Tibial nerve (tissue), 4 donors: ENCODE data around the gene TBX1.

ENCODE experiments used
- EP300 ChIP-seq, 2 donors: sonication (generic); formaldehyde crosslinking; IDR thresholded peaks; one replicate each; pipeline ENCODE4 v1.6.1; 2017; ENCODE audit warnings: antibody characterized with exemption in 2 of 2, mild to moderate bottlenecking in 1 of 2
- POLR2A ChIP-seq, 2 donors: fragments of 450-650 bp; IDR thresholded peaks; one replicate each; pipeline ENCODE4 v1.6.1; 2017; ENCODE audit warnings: antibody characterized with exemption in 2 of 2, mild to moderate bottlenecking in 2 of 2, moderate library complexity in 2 of 2
- TF ChIP-seq, protein P1 (sequence below), 5 experiments: fragments of 200-600 bp in 3 of 5; fragments of 450-650 bp in 2 of 5; sonication (generic) in 3 of 5; IDR thresholded peaks; one replicate each; pipeline ENCODE4 v1.5.1; 2016 to 2019; ENCODE audit warnings: antibody characterized with exemption in 5 of 5, mild to moderate bottlenecking in 3 of 5, moderate library complexity in 2 of 5

GRCh38 chr22:19787849-19788141 is 27.2 kb downstream of the TBX1 start:
- TF ChIP-seq, protein P1, sequence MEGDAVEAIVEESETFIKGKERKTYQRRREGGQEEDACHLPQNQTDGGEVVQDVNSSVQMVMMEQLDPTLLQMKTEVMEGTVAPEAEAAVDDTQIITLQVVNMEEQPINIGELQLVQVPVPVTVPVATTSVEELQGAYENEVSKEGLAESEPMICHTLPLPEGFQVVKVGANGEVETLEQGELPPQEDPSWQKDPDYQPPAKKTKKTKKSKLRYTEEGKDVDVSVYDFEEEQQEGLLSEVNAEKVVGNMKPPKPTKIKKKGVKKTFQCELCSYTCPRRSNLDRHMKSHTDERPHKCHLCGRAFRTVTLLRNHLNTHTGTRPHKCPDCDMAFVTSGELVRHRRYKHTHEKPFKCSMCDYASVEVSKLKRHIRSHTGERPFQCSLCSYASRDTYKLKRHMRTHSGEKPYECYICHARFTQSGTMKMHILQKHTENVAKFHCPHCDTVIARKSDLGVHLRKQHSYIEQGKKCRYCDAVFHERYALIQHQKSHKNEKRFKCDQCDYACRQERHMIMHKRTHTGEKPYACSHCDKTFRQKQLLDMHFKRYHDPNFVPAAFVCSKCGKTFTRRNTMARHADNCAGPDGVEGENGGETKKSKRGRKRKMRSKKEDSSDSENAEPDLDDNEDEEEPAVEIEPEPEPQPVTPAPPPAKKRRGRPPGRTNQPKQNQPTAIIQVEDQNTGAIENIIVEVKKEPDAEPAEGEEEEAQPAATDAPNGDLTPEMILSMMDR (IDR thresholded peaks at IDR 0.05): no peak
- no peak for TF ChIP-seq POLR2A (IDR thresholded peaks at IDR 0.05)
- no peak for TF ChIP-seq EP300 (IDR thresholded peaks at IDR 0.05)
